ENCODE measurements around the gene ARHGAP6.
A peak's percentile ranks its signal among the peaks of the same experiment; 100 is the strongest.
"Not testable (repeated sequence)": the region's sequence is repeated elsewhere in the genome, so short reads cannot be mapped to it uniquely, and the experiment has no call there.

ARHGAP6 gene

GRCh38 chrX:11293113-11293512 is 372.6 kb downstream of the ARHGAP6 start, which contains the start of gene AMELX:
TSS of gene AMELX (plus strand) at chrX:11293413. CDS start at chrX:11294789, 1,376 bp downstream.
- DNase-seq = no peak

- DNase-seq = no peak
Observed at GRCh38 chrX:11290416-11291102, 375.2 kb downstream of the ARHGAP6 start.

GRCh38 chrX:11287505-11287904 is 378.2 kb downstream of the ARHGAP6 start:
- no peak for DNase-seq

GRCh38 chrX:11285651-11286050 is 380.1 kb downstream of the ARHGAP6 start:
- DNase-seq = no peak

GRCh38 chrX:11282043-11282442 is 383.7 kb downstream of the ARHGAP6 start:
- DNase-seq = no peak

GRCh38 chrX:11273544-11273943 is 392.2 kb downstream of the ARHGAP6 start:
- DNase-seq = peak; percentile 67

- DNase-seq = no peak
Observed at GRCh38 chrX:11272863-11273262, 392.9 kb downstream of the ARHGAP6 start.

GRCh38 chrX:11272290-11272689 is 393.4 kb downstream of the ARHGAP6 start:
- peak; percentile 42 for DNase-seq

GRCh38 chrX:11269996-11270395 is 395.7 kb downstream of the ARHGAP6 start:
- no peak for DNase-seq

- DNase-seq = no peak
Observed at GRCh38 chrX:11269006-11269405, 396.7 kb downstream of the ARHGAP6 start.

GRCh38 chrX:11267425-11267824 is 398.3 kb downstream of the ARHGAP6 start:
- DNase-seq = peak; percentile 50

GRCh38 chrX:11266573-11267003 is 399.1 kb downstream of the ARHGAP6 start:
- DNase-seq = no peak

- no peak for DNase-seq
Observed at GRCh38 chrX:11265352-11265751, 400.4 kb downstream of the ARHGAP6 start.

- no peak for DNase-seq
Observed at GRCh38 chrX:11264925-11265324, 400.8 kb downstream of the ARHGAP6 start.

GRCh38 chrX:11261260-11261659 is 404.5 kb downstream of the ARHGAP6 start:
- DNase-seq = peak; percentile 69

GRCh38 chrX:11259437-11259836 is 406.3 kb downstream of the ARHGAP6 start:
- no peak for DNase-seq

GRCh38 chrX:11257711-11258110 is 408.0 kb downstream of the ARHGAP6 start:
- DNase-seq = no peak

GRCh38 chrX:11257290-11257689 is 408.4 kb downstream of the ARHGAP6 start:
- DNase-seq = no peak

- no peak for DNase-seq
Observed at GRCh38 chrX:11254417-11255109, 411.2 kb downstream of the ARHGAP6 start.

GRCh38 chrX:11244636-11245035 is 421.1 kb downstream of the ARHGAP6 start:
- peak; percentile 29 for DNase-seq

GRCh38 chrX:11242704-11243103 is 423.0 kb downstream of the ARHGAP6 start:
- DNase-seq = no peak

- no peak for DNase-seq
Observed at GRCh38 chrX:11241720-11242119, 424.0 kb downstream of the ARHGAP6 start.

- peak; percentile 60 for DNase-seq
Observed at GRCh38 chrX:11239230-11239629, 426.5 kb downstream of the ARHGAP6 start.

- not testable (repeated sequence) for DNase-seq
Observed at GRCh38 chrX:11235377-11235776, 430.3 kb downstream of the ARHGAP6 start.
